Activated CD8-positive, alpha-beta memory T cell treated with anti-CD3 and anti-CD28 coated beads, Interleukin-2, amount 50 U/mL, for 4 hours (primary cell): ENCODE results near the gene TNFRSF6B.

Experiments
- DNase-seq: peaks from one replicate; pipeline ENCODE4 v3.0.0-alpha.2; 2020

Gene TNFRSF6B

GRCh38 chr20:63740070-63740626 lies 43.7 kb downstream of the TNFRSF6B start:
- DNase-seq: no peak

DNA sequence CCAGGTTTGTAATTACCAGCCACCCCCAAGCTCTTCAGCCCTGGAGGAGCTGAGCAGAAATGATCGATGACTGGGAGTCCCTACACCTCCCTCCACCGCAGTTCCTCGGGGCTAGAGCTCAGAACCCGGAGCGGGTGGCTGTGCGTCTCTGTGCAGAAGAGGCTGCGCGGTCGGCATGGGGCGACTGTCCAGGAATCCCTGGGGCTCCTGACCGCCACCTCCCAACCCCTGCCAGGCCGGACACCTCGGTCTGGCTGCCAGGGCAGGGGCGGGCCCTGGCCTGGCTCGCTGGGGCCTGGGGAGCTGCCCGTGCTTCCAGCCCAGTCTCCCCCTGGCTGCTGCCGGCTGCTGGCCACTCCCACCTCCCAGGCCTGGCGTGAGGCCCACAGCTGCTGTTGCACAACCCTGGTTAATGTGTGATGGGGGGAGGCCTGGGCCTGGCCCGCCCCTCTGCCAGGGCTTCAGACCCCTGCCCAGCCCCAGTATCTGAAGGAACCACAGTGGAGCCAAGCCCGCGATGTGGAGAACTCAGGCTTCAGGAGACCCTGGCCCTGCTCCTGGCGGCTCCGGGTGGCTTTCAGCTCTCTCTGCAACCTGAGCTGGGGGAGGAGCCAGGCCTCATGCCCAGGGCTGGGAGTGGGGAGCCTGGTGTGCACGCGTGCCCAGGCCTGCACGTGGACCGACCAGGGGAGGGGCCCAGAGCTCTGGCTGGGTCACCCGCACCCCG lies 44.3 kb downstream of the TNFRSF6B start:
- DNase-seq: no peak

GRCh38 chr20:63741354-63741675 lies 44.9 kb downstream of the TNFRSF6B start:
- DNase-seq: no peak

DNA sequence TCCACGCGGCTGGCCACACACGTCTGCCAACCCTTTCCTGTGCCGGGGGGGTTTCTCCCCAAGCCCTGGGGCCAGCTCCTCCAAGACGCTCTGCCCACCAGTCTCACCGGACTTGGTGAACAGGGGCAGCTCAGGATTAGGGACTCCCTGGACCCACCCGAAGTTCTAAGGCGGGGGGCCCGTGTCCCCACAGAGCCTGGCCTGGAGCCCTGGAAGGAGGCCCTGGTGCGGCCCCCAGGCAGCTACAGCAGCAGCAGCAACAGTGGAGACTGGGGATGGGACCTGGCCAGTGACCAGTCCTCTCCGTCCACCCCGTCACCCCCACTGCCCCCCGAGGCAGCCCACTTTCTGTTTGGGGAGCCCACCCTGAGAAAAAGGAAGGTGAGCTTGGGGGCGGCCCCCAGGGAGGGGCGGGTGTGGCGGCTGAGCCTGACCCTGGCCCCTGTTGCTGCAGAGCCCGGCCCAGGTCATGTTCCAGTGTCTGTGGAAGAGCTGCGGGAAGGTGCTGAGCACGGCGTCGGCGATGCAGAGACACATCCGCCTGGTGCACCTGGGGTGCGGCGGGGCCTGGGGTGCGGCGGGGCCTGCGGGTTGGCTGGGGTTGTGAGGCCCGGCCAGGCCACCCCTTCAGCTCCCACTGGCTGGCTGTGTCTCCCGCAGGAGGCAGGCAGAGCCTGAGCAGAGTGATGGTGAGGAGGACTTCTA lies 45.4 kb downstream of the TNFRSF6B start:
- DNase-seq: no peak

DNA sequence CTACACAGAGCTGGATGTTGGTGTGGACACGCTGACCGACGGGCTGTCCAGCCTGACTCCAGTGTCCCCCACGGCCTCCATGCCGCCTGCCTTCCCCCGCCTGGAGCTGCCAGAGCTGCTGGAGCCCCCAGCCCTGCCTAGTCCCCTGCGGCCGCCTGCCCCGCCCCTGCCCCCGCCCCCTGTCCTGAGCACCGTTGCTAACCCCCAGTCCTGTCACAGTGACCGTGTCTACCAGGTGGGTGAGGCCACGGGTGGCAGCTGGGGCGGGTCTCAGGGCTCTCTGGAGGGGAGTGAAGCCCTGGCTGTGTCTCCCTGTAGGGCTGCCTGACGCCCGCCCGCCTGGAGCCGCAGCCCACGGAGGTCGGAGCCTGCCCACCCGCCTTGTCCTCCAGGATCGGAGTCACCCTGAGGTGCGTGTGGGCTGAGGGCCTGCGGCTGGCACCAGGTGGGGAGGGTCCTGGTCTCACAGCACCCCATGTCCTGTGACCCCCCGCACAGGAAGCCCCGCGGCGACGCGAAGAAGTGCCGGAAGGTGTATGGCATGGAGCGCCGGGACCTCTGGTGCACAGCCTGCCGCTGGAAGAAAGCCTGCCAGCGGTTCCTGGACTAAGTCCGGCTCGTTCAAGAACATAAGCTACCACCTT lies 46.1 kb downstream of the TNFRSF6B start:
- no peak for DNase-seq

- DNase-seq: no peak
These were observed 46.9 kb downstream of the TNFRSF6B start for GRCh38 chr20:63743210-63743970.

- no peak for DNase-seq
These were observed 47.7 kb downstream of the TNFRSF6B start for GRCh38 chr20:63744158-63744557.

DNA sequence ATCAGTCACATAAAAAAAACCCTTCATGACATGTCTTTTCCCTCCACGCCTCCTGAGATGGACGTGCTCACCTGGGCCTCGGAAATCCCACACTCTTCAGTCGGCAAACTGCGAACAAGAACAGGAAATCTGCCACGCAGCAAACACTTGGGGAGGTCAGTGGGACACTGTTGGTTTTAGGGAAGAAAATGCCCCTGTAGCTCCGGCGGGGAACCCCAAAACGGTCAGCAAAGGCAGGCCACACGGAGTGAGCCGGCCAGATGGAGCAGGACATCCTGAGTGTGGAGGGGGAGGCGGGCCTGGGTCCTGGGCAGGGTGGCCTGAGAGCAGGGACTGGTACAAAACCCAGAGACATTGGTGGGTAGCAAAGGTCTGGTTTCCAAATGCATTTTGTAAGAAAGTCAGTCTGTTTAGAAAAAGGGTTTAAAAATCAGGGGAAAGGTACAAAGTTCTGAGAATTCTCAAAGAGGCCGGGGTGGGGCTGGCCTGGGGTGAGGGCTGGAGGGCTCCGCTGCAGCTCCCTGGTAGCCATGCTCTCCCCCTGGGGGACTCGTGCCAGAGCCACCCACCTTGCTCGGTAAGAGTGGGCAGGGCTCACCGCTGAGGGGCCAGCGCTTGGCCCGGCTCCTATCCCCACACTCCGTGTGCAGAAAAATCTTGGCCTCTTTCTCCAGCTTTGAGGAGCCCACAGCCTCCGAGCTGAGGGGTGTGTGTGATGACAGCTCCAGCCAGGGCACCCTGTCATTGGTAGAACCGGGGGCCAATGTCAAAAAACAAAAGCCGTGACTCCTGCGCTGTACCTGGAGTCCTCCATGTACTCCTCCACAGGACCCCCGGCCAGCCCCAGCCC lies 48.3 kb downstream of the TNFRSF6B start:
- DNase-seq: no peak

- no peak for DNase-seq
These were observed 49.0 kb downstream of the TNFRSF6B start for GRCh38 chr20:63745424-63745805.

- no peak for DNase-seq
These were observed 49.7 kb downstream of the TNFRSF6B start for GRCh38 chr20:63745961-63746731.

DNA sequence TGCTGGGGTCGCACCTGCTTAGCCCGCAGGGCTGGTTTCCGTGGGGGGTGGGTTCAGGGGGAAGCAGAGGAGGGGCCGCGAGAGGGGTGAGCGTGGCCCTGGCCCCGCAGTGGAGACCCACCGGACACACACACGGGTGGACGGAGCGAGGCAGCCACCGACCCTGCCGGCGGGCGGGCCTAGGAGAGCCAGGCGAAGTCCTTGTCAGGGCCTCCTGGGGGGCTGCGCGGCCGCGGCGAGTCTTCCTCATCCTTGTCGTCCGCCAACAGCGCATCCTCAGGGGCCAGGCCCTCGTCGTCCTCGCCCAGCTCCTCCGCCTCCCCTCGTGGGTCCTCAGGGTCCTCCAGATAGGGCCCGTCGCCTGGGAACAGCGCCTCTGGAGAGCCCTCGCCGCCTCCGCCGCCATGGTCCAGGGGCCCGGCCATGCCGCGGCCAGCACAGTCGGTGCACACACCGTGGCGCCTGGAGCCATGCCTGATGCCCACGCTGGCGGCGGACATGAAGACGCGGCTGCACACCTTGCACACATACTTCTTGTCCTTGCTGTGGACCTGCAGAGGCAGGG lies 50.4 kb downstream of the TNFRSF6B start:
- no peak for DNase-seq

GRCh38 chr20:63747622-63748069 lies 51.2 kb downstream of the TNFRSF6B start:
- no peak for DNase-seq
